GM18508 (cell line): Measurements from ENCODE around the gene SFRP2.

Source experiments
- ATAC-seq: cut with Tn5 transposase; IDR thresholded peaks from one replicate; pipeline ENCODE4 v1.9.1; 2021; ENCODE audit warnings: moderate number of reproducible peaks; ENCODE audit not compliant: insufficient read depth, unreplicated experiment

Gene SFRP2, protein sequence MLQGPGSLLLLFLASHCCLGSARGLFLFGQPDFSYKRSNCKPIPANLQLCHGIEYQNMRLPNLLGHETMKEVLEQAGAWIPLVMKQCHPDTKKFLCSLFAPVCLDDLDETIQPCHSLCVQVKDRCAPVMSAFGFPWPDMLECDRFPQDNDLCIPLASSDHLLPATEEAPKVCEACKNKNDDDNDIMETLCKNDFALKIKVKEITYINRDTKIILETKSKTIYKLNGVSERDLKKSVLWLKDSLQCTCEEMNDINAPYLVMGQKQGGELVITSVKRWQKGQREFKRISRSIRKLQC

DNA sequence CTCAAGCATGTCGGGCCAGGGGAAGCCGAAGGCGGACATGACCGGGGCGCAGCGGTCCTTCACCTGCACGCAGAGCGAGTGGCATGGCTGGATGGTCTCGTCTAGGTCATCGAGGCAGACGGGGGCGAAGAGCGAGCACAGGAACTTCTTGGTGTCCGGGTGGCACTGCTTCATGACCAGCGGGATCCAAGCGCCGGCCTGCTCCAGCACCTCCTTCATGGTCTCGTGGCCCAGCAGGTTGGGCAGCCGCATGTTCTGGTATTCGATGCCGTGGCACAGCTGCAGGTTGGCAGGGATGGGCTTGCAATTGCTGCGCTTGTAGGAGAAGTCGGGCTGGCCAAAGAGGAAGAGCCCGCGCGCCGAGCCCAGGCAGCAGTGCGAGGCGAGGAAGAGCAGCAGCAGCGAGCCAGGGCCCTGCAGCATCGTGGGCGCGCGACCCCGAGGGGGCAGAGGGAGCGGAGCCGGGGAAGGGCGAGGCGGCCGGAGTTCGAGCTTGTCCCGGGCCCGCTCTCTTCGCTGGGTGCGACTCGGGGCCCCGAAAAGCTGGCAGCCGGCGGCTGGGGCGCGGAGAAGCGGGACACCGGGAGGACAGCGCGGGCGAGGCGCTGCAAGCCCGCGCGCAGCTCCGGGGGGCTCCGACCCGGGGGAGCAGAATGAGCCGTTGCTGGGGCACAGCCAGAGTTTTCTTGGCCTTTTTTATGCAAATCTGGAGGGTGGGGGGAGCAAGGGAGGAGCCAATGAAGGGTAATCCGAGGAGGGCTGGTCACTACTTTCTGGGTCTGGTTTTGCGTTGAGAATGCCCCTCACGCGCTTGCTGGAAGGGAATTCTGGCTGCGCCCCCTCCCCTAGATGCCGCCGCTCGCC, at the start of gene SFRP2:
Gene SFRP2, minus strand, starts transcription at position 671 of the 864 bp plus-strand sequence. Its CDS starts 248 bp downstream, at position 423.
- no peak for ATAC-seq

GRCh38 chr4:153838564-153838963, 49.7 kb upstream of the SFRP2 start:
- ATAC-seq, result no peak

DNA sequence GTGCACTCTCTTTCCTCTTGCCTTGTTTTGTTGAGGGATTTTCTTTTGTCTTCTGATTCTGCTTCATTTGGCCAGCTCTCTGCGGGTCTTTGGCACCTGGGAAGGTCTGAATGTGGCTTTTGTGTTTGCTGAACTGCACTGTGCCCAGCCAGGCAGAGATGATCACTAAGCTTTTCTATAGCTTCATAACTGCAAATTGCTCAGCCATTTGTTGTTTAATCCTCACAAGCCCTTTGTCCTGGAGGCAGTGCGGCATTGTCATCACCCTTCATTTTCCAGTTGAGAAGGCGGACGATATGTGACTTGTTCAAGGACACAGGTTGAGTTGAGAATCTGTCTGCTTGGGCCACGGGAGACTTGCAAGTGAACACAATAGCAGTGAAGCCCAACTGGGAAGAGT, 46.0 kb upstream of the SFRP2 start:
- ATAC-seq, result no peak

- no peak for ATAC-seq
Measured at GRCh38 chr4:153832720-153833287, 43.9 kb upstream of the SFRP2 start.

GRCh38 chr4:153832054-153832453, 43.2 kb upstream of the SFRP2 start:
- ATAC-seq, result no peak

GRCh38 chr4:153831245-153831644, 42.4 kb upstream of the SFRP2 start:
- no peak for ATAC-seq

- ATAC-seq, result no peak
Measured at GRCh38 chr4:153825691-153826090, 36.8 kb upstream of the SFRP2 start.

DNA sequence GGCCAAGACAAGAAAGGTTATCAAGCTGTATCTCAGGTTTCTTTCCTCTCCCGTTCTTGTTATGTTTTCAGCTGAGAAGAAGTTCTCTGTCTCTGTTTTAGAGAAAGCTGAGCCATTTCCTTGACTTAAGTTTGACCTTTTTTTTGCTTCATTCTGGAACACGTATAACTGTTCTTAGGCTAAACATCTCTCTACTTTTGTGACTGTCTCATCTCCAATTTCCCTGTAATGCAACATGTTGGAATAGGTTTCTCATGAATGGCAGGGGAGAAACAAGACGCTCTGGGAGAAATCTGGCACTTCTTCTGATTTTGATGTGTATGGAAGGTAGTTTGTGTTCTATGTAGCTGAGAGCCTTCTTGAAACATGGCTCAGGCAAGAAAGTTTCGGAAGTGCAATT, 36.2 kb upstream of the SFRP2 start:
- ATAC-seq, result no peak

DNA sequence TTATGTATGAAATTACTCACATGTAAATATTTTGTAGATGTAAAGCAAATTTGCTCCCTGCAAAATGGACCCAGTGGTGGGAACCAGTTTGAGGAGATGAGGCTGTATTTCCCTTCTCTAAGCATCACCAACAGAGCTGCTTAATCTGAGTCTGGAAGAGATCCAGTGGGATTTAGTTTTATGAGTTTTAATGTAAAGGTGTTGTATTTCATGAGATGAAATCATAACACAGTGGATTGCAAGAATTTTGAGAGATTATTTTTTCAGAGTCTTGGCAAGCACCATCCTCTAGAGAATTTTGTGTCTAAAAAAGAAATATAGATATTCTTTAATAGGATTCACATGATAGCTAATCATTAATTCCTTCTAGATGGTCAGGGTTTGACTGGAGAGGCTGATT, 35.6 kb upstream of the SFRP2 start:
- ATAC-seq, result no peak

DNA sequence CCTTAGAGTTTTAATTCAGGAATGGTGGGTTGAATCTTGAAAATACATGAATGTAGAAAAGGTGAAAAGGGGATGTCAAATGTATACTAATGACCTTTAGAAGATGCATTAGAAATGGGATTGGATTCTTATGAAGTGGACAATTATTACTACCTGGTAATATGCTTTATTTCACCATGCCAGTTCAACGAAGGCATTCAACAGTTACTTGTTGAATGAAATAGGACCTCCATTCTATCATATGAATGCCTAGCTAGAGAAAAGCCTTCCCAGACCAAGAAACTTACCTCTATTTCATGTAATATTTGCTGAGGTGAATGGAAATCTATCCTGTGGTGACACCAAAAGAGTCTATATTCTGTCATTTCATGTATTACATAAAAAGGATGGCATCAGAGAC, 34.6 kb upstream of the SFRP2 start:
- ATAC-seq, result no peak

DNA sequence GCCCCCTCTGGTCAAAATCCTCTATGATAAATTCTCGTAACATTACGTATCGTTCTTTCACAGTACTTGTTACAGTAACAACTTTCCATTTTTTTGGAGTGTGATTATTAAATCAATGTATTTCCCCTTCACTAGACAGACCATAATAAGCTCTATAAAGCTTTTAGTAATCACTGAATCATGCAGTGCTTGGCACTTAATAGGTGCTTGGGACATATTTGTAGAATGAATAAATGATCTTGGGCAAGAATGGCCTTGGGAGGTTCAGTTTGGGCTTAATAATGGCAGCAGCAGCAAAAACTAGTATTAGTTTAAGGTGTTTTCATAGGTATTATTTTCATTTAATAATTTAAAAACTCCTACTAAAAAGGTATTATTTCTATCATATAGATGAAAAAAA, 33.4 kb upstream of the SFRP2 start:
- ATAC-seq, result no peak

GRCh38 chr4:153817466-153817865, 28.6 kb upstream of the SFRP2 start:
- ATAC-seq, result no peak

- ATAC-seq, result no peak
Measured at GRCh38 chr4:153816542-153816941, 27.7 kb upstream of the SFRP2 start.

GRCh38 chr4:153814789-153815188, 25.9 kb upstream of the SFRP2 start:
- no peak for ATAC-seq

GRCh38 chr4:153809916-153810810, 21.3 kb upstream of the SFRP2 start:
- no peak for ATAC-seq

DNA sequence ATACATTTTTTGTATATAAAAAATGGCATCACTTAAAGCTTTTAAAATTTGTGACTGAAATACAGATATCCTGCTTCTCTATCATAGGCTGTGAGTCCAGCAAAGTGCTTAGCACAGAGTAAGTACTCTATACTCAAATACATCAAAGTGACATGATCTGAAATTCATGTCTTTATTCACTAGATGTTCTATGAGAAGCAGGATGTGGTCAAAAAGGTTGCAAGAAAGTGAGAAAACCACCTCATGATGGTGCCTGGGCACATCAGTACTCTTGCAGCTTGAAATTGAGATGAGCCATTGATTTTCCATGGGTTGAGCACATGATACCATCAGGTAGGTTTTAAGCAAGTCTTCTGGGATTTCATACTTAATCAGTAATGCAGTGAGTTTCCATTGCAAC, 20.4 kb upstream of the SFRP2 start:
- ATAC-seq, result no peak

GRCh38 chr4:153808175-153808574, 19.3 kb upstream of the SFRP2 start:
- no peak for ATAC-seq

GRCh38 chr4:153806073-153806472, 17.2 kb upstream of the SFRP2 start:
- no peak for ATAC-seq

DNA sequence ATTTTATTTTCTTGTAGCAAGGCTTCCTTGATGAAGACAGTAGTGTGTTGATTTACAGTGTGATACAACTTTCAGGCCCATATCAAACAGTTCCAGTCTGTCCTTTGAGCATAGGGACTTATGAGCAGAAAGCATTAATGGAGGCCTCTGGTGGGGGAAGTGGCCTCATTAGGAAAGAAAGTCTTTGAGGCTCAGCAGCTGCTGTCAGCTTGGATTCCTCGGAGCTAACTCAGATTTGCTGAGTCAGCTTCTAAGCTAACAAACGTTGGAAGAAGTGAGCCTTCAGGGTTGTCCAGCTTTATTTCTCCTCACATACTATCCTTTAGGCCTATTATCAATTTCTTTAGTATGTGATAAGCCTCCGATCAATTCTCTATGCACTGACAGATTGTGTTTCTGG, 15.8 kb upstream of the SFRP2 start:
- ATAC-seq, result no peak

DNA sequence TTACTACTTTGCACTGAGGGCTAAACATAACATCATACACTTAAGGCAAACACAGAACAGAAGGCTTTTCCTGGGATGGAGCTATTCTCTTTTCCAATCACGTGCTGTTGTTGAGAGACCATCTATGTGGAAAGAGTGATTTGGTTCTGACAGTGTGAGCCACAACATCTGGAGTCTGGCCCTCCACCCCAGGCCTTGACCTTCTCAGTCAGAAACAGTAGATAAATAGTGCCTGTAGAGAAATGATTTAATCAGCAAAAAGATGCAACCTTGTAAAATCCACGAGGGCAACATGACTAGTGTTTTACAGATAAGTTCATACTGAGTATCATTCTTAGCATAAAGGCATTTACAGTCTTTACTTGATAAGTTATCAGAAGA, 10.8 kb upstream of the SFRP2 start:
- ATAC-seq, result no peak
